Transverse colon (tissue), 4 donors: ENCODE results near the gene ART1. TPM values are rescaled to one million over a fixed set of nuclear protein-coding genes. Genes with fewer than 3 reads are reported as not detected.

Experiments
- DNase-seq: peaks from one replicate; pipeline ENCODE4 v3.0.0-alpha.2; 2019
- H3K27ac ChIP-seq, 4 donors: fragments of 200-600 bp; sonication (generic); 2 replicates each; pipeline ENCODE4 v1.5.1; 2016 to 2018; ENCODE audit warnings: inconsistent platforms in 4 of 4
- H3K27me3 ChIP-seq: fragments of 200-600 bp; sonication (generic); 2 replicates; pipeline ENCODE4 v1.5.1; 2017; ENCODE audit warnings: inconsistent platforms
- H3K36me3 ChIP-seq, 4 donors: fragments of 200-600 bp; sonication (generic); 2 replicates each; pipeline ENCODE4 v1.5.1; 2017 to 2019; ENCODE audit warnings: inconsistent platforms in 4 of 4
- H3K4me1 ChIP-seq, 4 donors: fragments of 200-600 bp; sonication (generic); 2 replicates each; pipeline ENCODE4 v1.5.1; 2017 to 2020; ENCODE audit warnings: inconsistent platforms in 4 of 4
- H3K4me3 ChIP-seq, 4 donors: fragments of 200-600 bp; sonication (generic); 1 replicate in 1 of 4; 2 replicates in 3 of 4; pipeline versions ENCODE4 v1.5.1 to v1.6.1; 2017 to 2019; ENCODE audit warnings: inconsistent platforms in 4 of 4
- H3K9me3 ChIP-seq, 2 donors: fragments of 200-600 bp; sonication (generic); 2 replicates each; pipeline ENCODE4 v1.5.1; 2017 to 2019; ENCODE audit warnings: inconsistent platforms in 2 of 2
- EP300 ChIP-seq: sonication (generic); formaldehyde crosslinking; IDR thresholded peaks from one replicate; pipeline ENCODE4 v1.6.1; 2017; ENCODE audit warnings: antibody characterized with exemption, low read depth
- POLR2A ChIP-seq: fragments of 450-650 bp; IDR thresholded peaks from one replicate; pipeline ENCODE4 v1.6.1; 2016; ENCODE audit warnings: antibody characterized with exemption, mild to moderate bottlenecking, moderate library complexity
- POLR2AphosphoS5 ChIP-seq, 3 donors: sonication (generic); formaldehyde crosslinking; IDR thresholded peaks; one replicate each; pipeline ENCODE4 v1.6.1; 2016; ENCODE audit warnings: antibody characterized with exemption in 3 of 3
- WGBS, 2 donors: methylation state at CpG; one replicate each; pipeline ENCODE4 v1.1.5; 2018; ENCODE audit warnings: low coverage in 1 of 2; 5-methylcytosine and 5-hydroxymethylcytosine counted together
- in situ Hi-C, 4 donors: fragments of 200-750 bp; cut with MboI; loops; one replicate each; pipeline versions ENCODE4 v1.15.0 to v1.15.1; 2017; ENCODE audit warnings: low sequenced_read_pairs in 3 of 4, low pct_ligation_motif_present in 1 of 4, low pct_unique_long_range_greater_than_20kb in 1 of 4
- intact Hi-C: fragments of 100-400 bp; cut with DNase I; formaldehyde crosslinking; loops from one replicate; pipeline ENCODE4 v1.15.1; 2023; ENCODE audit warnings: low total_unique reads
- total RNA-seq, 4 donors: library from RNA; depleted of rRNA; stranded (reverse); fragments of >200 nt; gene quantifications; one replicate each; pipeline ENCODE4 v1.1.0, GENCODE V29; 2016
- TF ChIP-seq, protein P1 (sequence below), 5 experiments: fragments of 200-600 bp in 3 of 5; fragments of 450-650 bp in 2 of 5; sonication (generic) in 3 of 5; IDR thresholded peaks; 1 replicate in 2 of 5; 2 replicates in 3 of 5; pipeline ENCODE4 v1.5.1; 2016 to 2017; ENCODE audit warnings: antibody characterized with exemption in 5 of 5, inconsistent platforms in 3 of 5, mild to moderate bottlenecking in 2 of 5, moderate library complexity in 1 of 5

Gene ART1
- total RNA-seq, 4 donors from 2014 or later = 3.3 to 3.7 TPM; not detected in 2

GRCh38 chr11:3635641-3636375 lies 9.1 kb upstream of the ART1 start:
- in situ Hi-C loops = no loop called here
- no peaks in the 10 kb centered on the region for H3K27me3 ChIP-seq
- no peak overlapping the region for H3K4me3 ChIP-seq
- H3K4me1 ChIP-seq = no peaks in the 10 kb centered on the region
- TF ChIP-seq, protein P1, sequence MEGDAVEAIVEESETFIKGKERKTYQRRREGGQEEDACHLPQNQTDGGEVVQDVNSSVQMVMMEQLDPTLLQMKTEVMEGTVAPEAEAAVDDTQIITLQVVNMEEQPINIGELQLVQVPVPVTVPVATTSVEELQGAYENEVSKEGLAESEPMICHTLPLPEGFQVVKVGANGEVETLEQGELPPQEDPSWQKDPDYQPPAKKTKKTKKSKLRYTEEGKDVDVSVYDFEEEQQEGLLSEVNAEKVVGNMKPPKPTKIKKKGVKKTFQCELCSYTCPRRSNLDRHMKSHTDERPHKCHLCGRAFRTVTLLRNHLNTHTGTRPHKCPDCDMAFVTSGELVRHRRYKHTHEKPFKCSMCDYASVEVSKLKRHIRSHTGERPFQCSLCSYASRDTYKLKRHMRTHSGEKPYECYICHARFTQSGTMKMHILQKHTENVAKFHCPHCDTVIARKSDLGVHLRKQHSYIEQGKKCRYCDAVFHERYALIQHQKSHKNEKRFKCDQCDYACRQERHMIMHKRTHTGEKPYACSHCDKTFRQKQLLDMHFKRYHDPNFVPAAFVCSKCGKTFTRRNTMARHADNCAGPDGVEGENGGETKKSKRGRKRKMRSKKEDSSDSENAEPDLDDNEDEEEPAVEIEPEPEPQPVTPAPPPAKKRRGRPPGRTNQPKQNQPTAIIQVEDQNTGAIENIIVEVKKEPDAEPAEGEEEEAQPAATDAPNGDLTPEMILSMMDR (IDR thresholded peaks at IDR 0.05) = no peak
- no peak for TF ChIP-seq POLR2AphosphoS5 (IDR thresholded peaks at IDR 0.05)
- no peaks in the 10 kb centered on the region for H3K36me3 ChIP-seq
- 56 to 92% methylated on average over 1 to 15 of the region's 15 CpGs for WGBS, 2 donors
- no peak overlapping the region for H3K27ac ChIP-seq
- DNase-seq = no peak
- no peaks in the 10 kb centered on the region for H3K9me3 ChIP-seq
- intact Hi-C loops = no loop called here

GRCh38 chr11:3637201-3637600 lies 7.7 kb upstream of the ART1 start:
- TF ChIP-seq, protein P1 (IDR thresholded peaks at IDR 0.05) = no peak
- TF ChIP-seq EP300 (no peak), POLR2A (no peak), POLR2AphosphoS5 (IDR thresholded peaks at IDR 0.05) (no peak)
- H3K36me3 ChIP-seq = no peaks in the 10 kb centered on the region
- 80% methylated on average over 13 of the region's 13 CpGs; no CpG with 5 or more reads in 1 of the 2 donors for WGBS, 2 donors
- peaks cover 2% of the 10 kb centered on the region for H3K27me3 ChIP-seq
- DNase-seq = no peak
- no peaks in the 10 kb centered on the region for H3K9me3 ChIP-seq
- intact Hi-C loops = no loop called here
- peaks cover 0 to 5% (median 4%) of the 10 kb centered on the region in 4 donors for H3K4me1 ChIP-seq
- no peak overlapping the region for H3K4me3 ChIP-seq
- in situ Hi-C loops = no loop called here
- H3K27ac ChIP-seq = no peak overlapping the region

- intact Hi-C loops (no loop called here), in situ Hi-C loops (no loop called here)
- 71 to 87% methylated on average over 2 to 5 of the region's 5 CpGs for WGBS, 2 donors
- Histone ChIP-seq H3K36me3 (no peaks in the 10 kb centered on the region), H3K4me1 (peaks cover 0 to 16% (median 15%) of the 10 kb centered on the region in 4 donors), H3K4me3 (no peak overlapping the region), H3K27me3 (peaks cover 7% of the 10 kb centered on the region), H3K27ac (no peak overlapping the region), H3K9me3 (no peaks in the 10 kb centered on the region)
- no peak for DNase-seq
- TF ChIP-seq EP300 = no peak
- no peak for TF ChIP-seq POLR2A
- no peak for TF ChIP-seq POLR2AphosphoS5 (IDR thresholded peaks at IDR 0.05)
- TF ChIP-seq, protein P1 (IDR thresholded peaks at IDR 0.05) = no peak
These were observed 6.4 kb upstream of the ART1 start for GRCh38 chr11:3638513-3638912.

GRCh38 chr11:3639841-3640240 lies 5.1 kb upstream of the ART1 start:
- intact Hi-C loops (no loop called here), in situ Hi-C loops (no loop called here)
- Histone ChIP-seq H3K9me3 (no peaks in the 10 kb centered on the region), H3K4me3 (no peak overlapping the region), H3K4me1 (peaks cover 0 to 22% (median 15%) of the 10 kb centered on the region in 4 donors), H3K27ac (no peak overlapping the region), H3K36me3 (no peaks in the 10 kb centered on the region), H3K27me3 (peaks cover 17% of the 10 kb centered on the region)
- no peak for DNase-seq
- TF ChIP-seq POLR2A (no peak), POLR2AphosphoS5 (IDR thresholded peaks at IDR 0.05) (no peak), EP300 (no peak)
- TF ChIP-seq, protein P1 (IDR thresholded peaks at IDR 0.05) = no peak
- 96% methylated on average over 11 of the region's 14 CpGs; no CpG with 5 or more reads in 1 of the 2 donors for WGBS, 2 donors
